H9 (cell line): ENCODE data around the gene CYP2S1. TPM values are rescaled to one million over a fixed set of nuclear protein-coding genes. Genes with fewer than 3 reads are reported as not detected.
A peak's percentile ranks its signal among the peaks of the same experiment; 100 is the strongest.

Experiments
- DNase-seq: peaks from one replicate; pipeline ENCODE4 v3.0.0-alpha.2; 2017
- H2AFZ ChIP-seq: one replicate; pipeline ENCODE4 v1.6.1; 2013; ENCODE audit warnings: mild to moderate bottlenecking, low read length, control low read depth, moderate library complexity
- H2AK5ac ChIP-seq: 2 replicates; pipeline ENCODE4 v1.6.1; 2013; ENCODE audit warnings: low read length, control low read depth, mixed read lengths; ENCODE audit not compliant: insufficient read length
- H2BK120ac ChIP-seq: one replicate; pipeline ENCODE4 v1.6.1; 2013; ENCODE audit warnings: low read depth, mild to moderate bottlenecking, low read length, control low read depth, inconsistent platforms; ENCODE audit not compliant: poor library complexity, severe bottlenecking
- H2BK12ac ChIP-seq: 2 replicates; pipeline ENCODE4 v1.6.1; 2013; ENCODE audit warnings: low read length, control low read depth, mixed read lengths, low read depth; ENCODE audit not compliant: insufficient read length
- H2BK15ac ChIP-seq: 2 replicates; pipeline ENCODE4 v1.6.1; 2013; ENCODE audit warnings: low read depth, low read length, control low read depth
- H2BK20ac ChIP-seq: one replicate; pipeline ENCODE4 v1.6.1; 2013; ENCODE audit warnings: low read depth, mild to moderate bottlenecking, low read length, control low read depth, inconsistent platforms; ENCODE audit not compliant: poor library complexity, severe bottlenecking
- H2BK5ac ChIP-seq: 2 replicates; pipeline ENCODE4 v1.6.1; 2013; ENCODE audit warnings: low read length, control low read depth, mixed read lengths; ENCODE audit not compliant: insufficient read length
- H3K14ac ChIP-seq: 2 replicates; pipeline ENCODE4 v1.6.1; 2013; ENCODE audit warnings: low read length, control low read depth; ENCODE audit not compliant: insufficient read depth
- H3K18ac ChIP-seq: 2 replicates; pipeline ENCODE4 v1.6.1; 2013; ENCODE audit warnings: low read depth, mild to moderate bottlenecking, mixed read lengths, low read length, control low read depth; ENCODE audit not compliant: insufficient read length
- H3K23ac ChIP-seq: 2 replicates; pipeline ENCODE4 v1.6.1; 2013; ENCODE audit warnings: low read length, control low read depth, mixed read lengths, low read depth; ENCODE audit not compliant: insufficient read length
- H3K23me2 ChIP-seq: 2 replicates; pipeline ENCODE4 v1.6.1; 2013; ENCODE audit warnings: low read depth, mild to moderate bottlenecking, mixed read lengths, low read length, control low read depth; ENCODE audit not compliant: insufficient read length, poor library complexity, severe bottlenecking
- H3K27ac ChIP-seq: 2 replicates; pipeline ENCODE4 v1.5.1; 2013; ENCODE audit warnings: low read length, control low read depth, mixed read lengths, low read depth; ENCODE audit not compliant: insufficient read length
- H3K27me3 ChIP-seq: 2 replicates; pipeline ENCODE4 v1.6.1; 2013; ENCODE audit warnings: low read length, control low read depth, inconsistent platforms; ENCODE audit not compliant: insufficient read depth
- H3K4ac ChIP-seq: 2 replicates; pipeline ENCODE4 v1.6.1; 2013; ENCODE audit warnings: low read depth, mild to moderate bottlenecking, control low read depth, inconsistent platforms, low read length, moderate library complexity
- H3K4me1 ChIP-seq: 2 replicates; pipeline ENCODE4 v1.6.1; 2013; ENCODE audit warnings: low read length, control low read depth, inconsistent platforms; ENCODE audit not compliant: insufficient read depth
- H3K4me2 ChIP-seq: 2 replicates; pipeline ENCODE4 v1.6.1; 2013; ENCODE audit warnings: low read length, control low read depth, mixed read lengths; ENCODE audit not compliant: insufficient read length, insufficient read depth
- H3K56ac ChIP-seq: 2 replicates; pipeline ENCODE4 v1.6.1; 2013; ENCODE audit warnings: low read depth, mild to moderate bottlenecking, mixed read lengths, low read length, control low read depth; ENCODE audit not compliant: insufficient read length
- H3K79me1 ChIP-seq: 2 replicates; pipeline ENCODE4 v1.6.1; 2013; ENCODE audit warnings: low read depth, mild to moderate bottlenecking, moderate library complexity, low read length, control low read depth, inconsistent platforms; ENCODE audit not compliant: insufficient read depth, poor library complexity, severe bottlenecking
- H3K79me2 ChIP-seq: 2 replicates; pipeline ENCODE4 v1.6.1; 2013; ENCODE audit warnings: low read length, control low read depth, inconsistent platforms; ENCODE audit not compliant: insufficient read depth
- H3K9ac ChIP-seq: 2 replicates; pipeline ENCODE4 v1.6.1; 2013; ENCODE audit warnings: low read length, control low read depth, mixed read lengths; ENCODE audit not compliant: insufficient read length; ENCODE audit errors: extremely low read depth
- H3K9me3 ChIP-seq: one replicate; pipeline ENCODE4 v1.6.1; 2013; ENCODE audit warnings: low read depth, low read length, inconsistent platforms; ENCODE audit not compliant: control insufficient read depth
- H3T11ph ChIP-seq: one replicate; pipeline ENCODE4 v1.6.1; 2013; ENCODE audit warnings: mild to moderate bottlenecking, low read length, control low read depth, inconsistent platforms
- H4K20me1 ChIP-seq: one replicate; pipeline ENCODE4 v1.6.1; 2013; ENCODE audit not compliant: control insufficient read depth, insufficient read length, insufficient read depth
- H4K5ac ChIP-seq: 2 replicates; pipeline ENCODE4 v1.6.1; 2013; ENCODE audit warnings: low read depth, mild to moderate bottlenecking, mixed read lengths, low read length, control low read depth; ENCODE audit not compliant: insufficient read length
- H4K8ac ChIP-seq: replicated peaks from 2 replicates; pipeline ENCODE4 v1.6.1; 2013; ENCODE audit warnings: low read length, control low read depth, mixed read lengths, low read depth; ENCODE audit not compliant: insufficient read length
- H4K91ac ChIP-seq: 2 replicates; pipeline ENCODE4 v1.6.1; 2013; ENCODE audit warnings: low read depth, mild to moderate bottlenecking, moderate library complexity, mixed read lengths, low read length, control low read depth; ENCODE audit not compliant: insufficient read length
- H3K27ac Mint-ChIP-seq, 3 experiments: 2 replicates in 2 of 3; 3 replicates in 1 of 3; pipeline ENCODE4 v1.8.0; 2020 to 2021; ENCODE audit warnings: mixed read lengths in 3 of 3, mild to moderate bottlenecking in 1 of 3, moderate library complexity in 1 of 3
- H3K27me3 Mint-ChIP-seq: 2 replicates; pipeline ENCODE4 v1.8.0; 2021; ENCODE audit warnings: low read depth, mild to moderate bottlenecking, moderate library complexity, mixed read lengths
- H3K36me3 Mint-ChIP-seq, 3 experiments: 2 replicates in 2 of 3; 3 replicates in 1 of 3; pipeline ENCODE4 v1.8.0; 2020 to 2021; ENCODE audit warnings: low read depth in 3 of 3, mixed read lengths in 3 of 3; ENCODE audit not compliant: insufficient read depth in 1 of 3
- H3K4me1 Mint-ChIP-seq, 2 experiments: 2 replicates each; pipeline ENCODE4 v1.8.0; 2020; ENCODE audit warnings: mixed read lengths in 2 of 2
- H3K4me3 Mint-ChIP-seq, 2 experiments: 2 replicates in 1 of 2; 3 replicates in 1 of 2; pipeline ENCODE4 v1.8.0; 2020 to 2021; ENCODE audit warnings: mild to moderate bottlenecking in 2 of 2, mixed read lengths in 2 of 2, moderate library complexity in 1 of 2
- H3K9me3 Mint-ChIP-seq, 2 experiments: 2 replicates in 1 of 2; 3 replicates in 1 of 2; pipeline ENCODE4 v1.8.0; 2020; ENCODE audit warnings: mild to moderate bottlenecking in 2 of 2, mixed read lengths in 2 of 2, moderate library complexity in 1 of 2
- WGBS: extraction: QIAGEN DNeasy Blood & Tissue Kit; methylation state at CpG from one replicate; pipeline ENCODE4 v1.1.7; 2013; ENCODE audit warnings: missing lambda C conversion rate, low lambda C conversion rate, mixed read lengths; ENCODE audit not compliant: insufficient read length; ENCODE audit errors: extremely low coverage; 5-methylcytosine and 5-hydroxymethylcytosine counted together
- total RNA-seq: library from RNA; stranded (reverse); gene quantifications from 2 replicates; pipeline ENCODE4 v1.2.1, GENCODE V29; 2021
- TF ChIP-seq, protein P1 (sequence below): fragments of 200-600 bp; sonication (generic); conservative IDR thresholded peaks from 3 replicates; pipeline ENCODE4 v1.8.0; 2021; ENCODE audit warnings: antibody characterized with exemption, mild to moderate bottlenecking

CYP2S1 gene
- total RNA-seq, 1 experiment from 2014 or later, result 159 TPM

DNA sequence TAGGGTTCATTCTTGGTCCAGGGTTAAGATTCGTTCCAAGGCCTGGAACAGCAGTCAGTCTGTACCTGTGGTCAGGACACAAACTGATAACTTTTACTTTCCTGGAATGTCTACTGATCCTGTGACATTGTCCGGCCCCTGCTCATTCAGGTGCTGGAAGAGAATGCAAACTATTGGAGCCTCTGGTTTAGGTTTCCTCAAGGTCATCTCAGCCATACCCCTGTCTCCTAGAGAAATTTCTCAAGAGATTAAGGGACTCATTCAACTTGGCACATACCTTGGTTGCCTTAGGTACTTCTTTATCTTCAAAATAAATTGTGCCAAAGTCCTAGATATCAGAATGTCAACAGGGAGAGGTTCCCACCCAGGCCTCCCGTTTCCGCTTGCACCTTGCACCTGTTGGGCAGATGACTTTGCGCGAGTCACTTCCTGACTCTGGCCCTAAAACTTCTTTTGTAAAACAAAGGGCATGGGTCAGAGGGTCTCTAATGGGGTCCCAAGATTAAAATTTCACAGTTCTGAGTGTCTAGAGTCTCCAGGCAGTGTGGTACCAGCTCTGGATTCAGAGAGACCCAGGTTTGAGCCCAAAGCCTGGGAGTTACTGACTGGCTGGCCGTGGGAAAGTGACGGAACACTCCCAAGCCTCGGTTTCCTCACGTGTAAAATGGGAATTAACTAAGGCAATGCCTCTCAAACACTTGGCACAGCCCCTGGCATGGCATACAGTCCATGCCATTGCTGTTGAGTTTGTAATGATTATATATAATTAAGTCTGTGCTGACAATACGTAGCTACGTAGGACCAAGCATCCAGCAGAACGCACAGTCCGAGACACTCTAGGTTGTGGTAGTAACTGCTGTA, 25.8 kb upstream of the CYP2S1 start:
- Histone ChIP-seq H2BK20ac (no peak overlapping the region), H3K18ac (no peak overlapping the region), H2BK120ac (no peak overlapping the region), H3K23me2 (no peaks in the 10 kb centered on the region), H3K79me2 (no peaks in the 10 kb centered on the region), H3K27me3 (no peaks in the 10 kb centered on the region), H2AFZ (no peak overlapping the region), H2BK15ac (no peak overlapping the region), H2BK12ac (no peak overlapping the region), H3K9me3 (no peaks in the 10 kb centered on the region), H3K79me1 (no peaks in the 10 kb centered on the region), H4K20me1 (no peaks in the 10 kb centered on the region), H3T11ph (no peak overlapping the region), H3K56ac (no peak overlapping the region), H3K4me2 (no peak overlapping the region), H3K27ac (no peak overlapping the region), H3K9ac (no peak overlapping the region), H3K4me1 (no peaks in the 10 kb centered on the region; the same call in 1 of the 2 replicates), H2BK5ac (no peak overlapping the region), H3K4ac (no peak overlapping the region), H4K91ac (no peak overlapping the region), H4K8ac (no peak overlapping the region), H3K23ac (no peak overlapping the region), H2AK5ac (no peak overlapping the region), H4K5ac (no peak overlapping the region), H3K14ac (no peak overlapping the region)
- WGBS, result no CpG with 5 or more reads among the region's 14 CpGs
- H3K4me1 Mint-ChIP-seq, result peaks cover 0 to 11% of the 10 kb centered on the region in 2 experiments; a peak in 2 of 4 replicates
- peaks cover 0 to 5% (median 4%) of the 10 kb centered on the region in 3 experiments; a peak in 3 of 7 replicates for H3K36me3 Mint-ChIP-seq
- peak overlapping the region in 1 of 3 experiments; percentile 92; a peak in 2 of 7 replicates for H3K27ac Mint-ChIP-seq
- no peaks in the 10 kb centered on the region for H3K27me3 Mint-ChIP-seq
- DNase-seq, result no peak
- TF ChIP-seq, protein P1, sequence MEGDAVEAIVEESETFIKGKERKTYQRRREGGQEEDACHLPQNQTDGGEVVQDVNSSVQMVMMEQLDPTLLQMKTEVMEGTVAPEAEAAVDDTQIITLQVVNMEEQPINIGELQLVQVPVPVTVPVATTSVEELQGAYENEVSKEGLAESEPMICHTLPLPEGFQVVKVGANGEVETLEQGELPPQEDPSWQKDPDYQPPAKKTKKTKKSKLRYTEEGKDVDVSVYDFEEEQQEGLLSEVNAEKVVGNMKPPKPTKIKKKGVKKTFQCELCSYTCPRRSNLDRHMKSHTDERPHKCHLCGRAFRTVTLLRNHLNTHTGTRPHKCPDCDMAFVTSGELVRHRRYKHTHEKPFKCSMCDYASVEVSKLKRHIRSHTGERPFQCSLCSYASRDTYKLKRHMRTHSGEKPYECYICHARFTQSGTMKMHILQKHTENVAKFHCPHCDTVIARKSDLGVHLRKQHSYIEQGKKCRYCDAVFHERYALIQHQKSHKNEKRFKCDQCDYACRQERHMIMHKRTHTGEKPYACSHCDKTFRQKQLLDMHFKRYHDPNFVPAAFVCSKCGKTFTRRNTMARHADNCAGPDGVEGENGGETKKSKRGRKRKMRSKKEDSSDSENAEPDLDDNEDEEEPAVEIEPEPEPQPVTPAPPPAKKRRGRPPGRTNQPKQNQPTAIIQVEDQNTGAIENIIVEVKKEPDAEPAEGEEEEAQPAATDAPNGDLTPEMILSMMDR, result no peak
- no peak overlapping the region for H3K4me3 Mint-ChIP-seq
- H3K9me3 Mint-ChIP-seq, result no peaks in the 10 kb centered on the region
